HG03558 (cell line): ENCODE results near the gene FNDC3B.
A peak's percentile ranks its signal among the peaks of the same experiment; 100 is the strongest.

Experiments used
- ATAC-seq: cut with Tn5 transposase; IDR thresholded peaks from one replicate; pipeline ENCODE4 v1.9.1; 2021; ENCODE audit warnings: moderate number of reproducible peaks; ENCODE audit not compliant: unreplicated experiment; ENCODE audit errors: extremely low read depth

FNDC3B gene

DNA sequence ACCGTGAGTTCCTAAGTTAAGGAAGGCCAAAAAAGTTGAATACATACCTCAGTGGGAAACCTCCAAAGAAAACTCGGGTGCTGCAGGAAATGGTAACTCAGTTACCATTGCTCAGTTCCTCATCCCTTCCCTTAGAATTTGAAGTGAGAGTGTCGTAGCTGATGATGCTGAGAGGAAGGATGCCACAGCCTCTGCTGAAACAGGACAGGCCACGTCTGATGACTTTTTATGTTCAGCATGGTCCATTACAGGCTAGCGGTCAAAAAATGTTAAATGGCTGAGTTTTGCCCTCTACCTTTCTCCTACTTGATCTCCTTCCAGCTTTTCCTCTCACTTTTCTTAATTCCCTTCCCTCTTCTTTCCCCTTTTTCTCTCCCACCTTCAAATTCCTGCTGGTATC lies 273.3 kb downstream of the FNDC3B start:
- no peak for ATAC-seq

DNA sequence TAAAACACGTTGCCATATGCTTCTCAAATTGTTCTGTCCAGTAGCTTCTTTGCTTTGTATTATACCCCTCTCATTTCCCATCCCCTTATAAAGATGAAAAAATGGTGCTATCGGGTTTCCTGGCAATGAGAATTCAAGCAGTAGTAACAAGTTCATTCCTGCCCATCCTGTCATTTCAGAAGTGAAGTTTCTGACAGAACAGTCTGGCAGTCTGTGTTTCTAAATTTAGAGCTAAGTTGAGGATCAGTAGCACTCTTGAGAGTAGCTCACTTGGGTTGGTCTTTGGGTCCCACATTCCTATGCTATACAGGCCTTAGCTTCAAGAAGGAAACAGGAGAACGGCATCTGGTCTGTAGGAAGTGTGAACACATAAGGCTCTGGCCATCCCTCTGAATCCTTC lies 274.3 kb downstream of the FNDC3B start:
- ATAC-seq, result no peak

DNA sequence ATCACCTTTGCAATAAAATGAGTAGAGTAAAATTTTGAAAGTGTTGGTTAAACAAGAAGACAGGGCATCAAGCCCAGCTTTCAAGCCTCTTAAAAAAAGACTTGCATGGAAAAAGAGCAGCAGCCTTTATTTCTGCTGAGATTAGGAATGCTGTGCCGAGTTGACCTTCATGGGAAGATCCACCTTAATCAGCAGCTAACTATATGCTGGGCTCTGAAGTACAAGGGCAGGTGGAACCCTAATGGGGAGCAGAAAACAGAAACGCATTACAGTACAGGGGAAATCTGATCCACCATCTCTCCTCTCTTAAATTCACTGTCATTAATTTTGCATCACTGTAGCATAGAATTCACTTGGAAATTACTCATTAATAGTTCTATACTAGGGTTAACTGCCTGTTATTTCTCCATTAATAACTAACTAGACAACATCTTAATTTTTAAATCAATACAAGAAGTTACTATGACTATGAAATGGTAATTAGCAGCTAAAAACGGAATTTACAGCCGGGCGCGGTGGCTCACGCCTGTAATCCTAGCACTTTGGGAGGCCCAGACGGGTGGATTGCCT lies 275.3 kb downstream of the FNDC3B start:
- ATAC-seq, result no peak

DNA sequence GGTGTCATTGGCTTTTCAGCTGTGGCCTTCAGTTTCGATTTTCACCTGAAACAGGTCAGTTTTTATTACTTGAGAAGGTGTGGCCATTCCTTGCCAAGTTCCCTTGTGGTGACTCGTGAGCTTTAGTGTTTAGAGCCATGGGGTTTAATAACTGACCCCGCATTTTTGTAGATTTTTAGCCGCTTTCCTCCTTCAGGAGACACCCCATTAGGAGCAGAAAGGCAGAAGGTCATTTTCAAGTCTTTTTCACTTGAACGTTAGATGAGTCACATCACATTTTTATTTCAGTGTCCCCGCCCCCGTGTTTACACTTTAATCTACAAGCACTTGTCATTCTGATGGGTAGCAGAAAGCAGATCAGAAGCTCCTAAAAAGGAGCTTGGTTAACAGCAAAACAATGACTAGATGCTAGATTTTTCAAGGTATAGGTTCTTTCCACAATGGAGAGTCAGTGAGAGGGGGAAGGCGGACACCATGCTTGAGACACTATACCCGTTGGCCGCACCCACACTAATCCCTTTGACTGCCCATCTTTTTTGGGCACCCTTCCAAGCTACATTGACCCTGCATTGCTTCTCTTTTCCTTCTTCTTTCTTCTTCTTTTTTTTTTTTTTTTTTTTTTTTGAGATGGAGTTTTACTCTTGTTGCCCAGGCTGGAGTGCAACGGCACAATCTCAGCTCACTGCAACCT lies 276.2 kb downstream of the FNDC3B start:
- no peak for ATAC-seq

DNA sequence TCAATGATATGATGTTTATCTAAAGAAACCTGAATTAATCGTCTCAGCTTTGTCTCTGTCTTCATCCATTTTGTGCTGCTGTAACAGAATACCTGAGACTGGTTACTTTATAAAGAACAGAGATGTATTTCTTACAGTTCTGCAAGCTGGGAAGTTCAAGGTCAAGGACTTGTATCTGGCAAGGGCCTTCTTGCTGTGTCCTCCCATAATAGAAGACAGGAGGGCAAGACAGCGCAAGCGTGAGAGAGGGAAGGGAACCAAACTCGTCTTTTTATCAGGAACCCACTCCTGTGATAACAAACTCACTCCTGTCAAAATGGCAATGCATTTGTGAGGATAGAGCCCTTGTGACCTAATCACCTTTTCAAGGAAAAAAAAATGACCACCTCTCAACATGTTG lies 277.4 kb downstream of the FNDC3B start:
- no peak for ATAC-seq

DNA sequence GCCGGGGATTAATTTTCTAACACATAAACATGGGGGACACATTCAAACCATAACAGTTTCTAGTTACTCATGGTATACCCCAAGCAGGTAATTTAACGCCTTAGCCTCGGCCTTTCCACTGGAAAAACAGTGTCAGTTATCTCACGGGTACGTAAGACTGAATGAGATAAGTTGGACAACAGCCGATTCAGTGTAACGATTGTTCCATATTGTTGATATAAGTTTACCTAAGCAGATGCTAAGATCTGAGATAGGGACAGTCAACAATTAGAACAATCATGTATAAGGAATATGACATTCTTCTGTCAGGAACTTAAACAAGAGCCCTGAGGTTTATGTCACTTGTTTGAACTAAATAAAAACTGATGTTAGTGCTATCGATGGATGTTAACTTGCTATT lies 278.1 kb downstream of the FNDC3B start:
- ATAC-seq, result no peak

DNA sequence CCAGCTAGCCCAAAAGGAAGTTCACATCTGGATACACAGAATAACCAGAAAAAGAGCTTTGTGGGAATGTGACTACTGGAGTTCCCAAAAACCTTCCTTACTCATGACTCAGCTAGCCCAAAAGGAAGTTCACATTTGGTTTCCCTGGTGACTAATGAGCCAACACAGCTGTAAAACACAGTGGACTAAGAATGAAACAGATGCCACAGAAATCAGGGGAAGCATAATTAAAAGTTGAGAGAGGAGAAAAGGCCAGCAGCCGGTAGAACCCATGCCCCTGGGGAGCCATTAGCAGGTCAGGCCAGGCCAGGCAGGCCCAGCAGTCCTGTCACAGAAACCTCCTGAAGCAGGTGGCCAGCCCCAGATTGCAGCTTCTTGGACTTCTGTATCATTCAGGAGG lies 278.6 kb downstream of the FNDC3B start:
- peak; percentile 59 for ATAC-seq

DNA sequence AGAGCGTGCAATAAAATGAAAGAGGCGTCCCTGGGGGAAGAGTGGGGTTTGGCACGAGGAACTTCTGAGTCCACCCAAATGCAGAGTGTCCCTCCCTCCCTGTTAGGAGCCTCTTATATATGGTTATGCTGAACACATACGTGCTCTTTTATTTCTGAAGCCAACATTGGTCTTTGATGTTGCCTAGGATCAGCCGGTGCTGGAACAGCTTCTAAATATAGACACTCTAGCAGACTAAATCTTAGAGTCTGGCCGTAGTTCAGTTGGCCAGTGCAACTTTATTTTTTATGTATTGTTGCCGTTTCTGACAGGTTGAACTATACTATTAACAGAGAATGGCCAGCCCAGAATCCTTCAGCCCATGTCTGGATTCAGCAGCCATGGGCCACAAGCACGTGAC lies 280.2 kb downstream of the FNDC3B start:
- ATAC-seq, result no peak

DNA sequence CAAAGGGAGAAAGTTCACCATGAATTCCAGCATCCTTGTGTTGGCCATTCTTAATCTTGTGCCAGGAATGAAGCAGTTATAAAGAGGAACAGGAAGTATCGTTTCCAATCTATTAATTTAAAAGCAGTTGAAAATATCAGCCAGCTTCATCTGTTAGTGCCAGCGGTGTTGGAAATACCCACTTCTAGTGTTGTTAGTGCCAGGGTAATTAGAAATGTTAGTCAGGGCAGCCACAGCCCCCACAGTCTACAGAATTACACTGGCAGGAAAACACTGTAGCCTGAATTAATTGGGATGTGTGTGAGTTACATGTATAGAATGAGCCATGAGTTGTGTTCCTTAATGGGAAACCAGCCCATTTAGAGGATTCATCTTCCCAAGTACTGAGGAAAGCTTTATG lies 281.1 kb downstream of the FNDC3B start:
- no peak for ATAC-seq

DNA sequence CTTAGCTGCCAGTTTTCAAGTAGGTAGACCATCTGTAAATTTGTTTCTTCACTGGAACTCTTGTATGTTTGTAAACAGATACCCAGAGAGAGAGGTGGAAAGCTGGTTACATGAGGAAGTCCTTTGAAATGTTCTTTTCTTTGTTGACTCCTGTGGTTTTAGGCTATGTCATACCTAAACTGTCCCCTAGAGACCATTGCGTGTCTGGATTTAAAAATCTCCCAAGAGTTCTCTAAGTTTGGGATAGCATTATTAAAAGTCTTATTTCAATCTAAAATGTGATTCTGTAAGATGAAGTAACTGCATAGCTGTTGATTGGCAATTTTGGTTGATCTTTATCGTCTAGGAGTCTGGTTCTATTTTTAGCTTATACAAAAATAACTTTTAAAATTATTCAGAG lies 281.7 kb downstream of the FNDC3B start:
- no peak for ATAC-seq

DNA sequence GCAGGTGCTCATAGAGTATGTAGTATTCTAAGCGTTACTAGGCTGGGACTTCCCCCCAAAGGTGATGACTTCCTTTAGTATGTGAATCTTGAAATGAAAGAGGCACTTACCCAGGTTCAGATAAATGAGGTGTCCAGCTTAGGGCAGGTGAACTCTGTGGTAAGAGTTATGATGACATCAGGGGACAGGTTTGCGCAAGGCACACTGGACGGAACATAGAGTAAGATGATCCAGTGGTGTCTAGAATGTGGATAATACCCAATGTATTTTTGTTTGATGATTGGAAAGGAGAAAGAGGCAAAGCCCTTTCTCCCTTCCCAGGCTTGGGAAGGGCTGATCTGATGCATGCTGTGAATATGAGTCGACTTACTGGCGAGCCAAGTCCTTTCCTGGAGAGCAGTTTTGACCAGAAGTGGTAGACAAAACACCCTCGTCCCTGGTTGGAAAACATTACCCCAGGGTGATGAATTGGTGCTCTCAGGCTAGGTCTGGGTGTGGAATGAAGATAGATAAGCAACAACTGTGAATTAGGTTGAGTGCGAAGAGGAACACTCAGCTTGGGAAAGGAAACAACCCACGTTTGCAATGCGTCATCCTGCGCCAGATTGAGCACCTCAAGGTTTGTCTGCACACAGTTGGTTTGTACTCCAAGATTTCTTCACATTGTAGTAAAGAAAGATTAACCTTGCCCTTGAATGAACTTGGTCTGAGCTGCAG lies 284.7 kb downstream of the FNDC3B start:
- no peak for ATAC-seq

DNA sequence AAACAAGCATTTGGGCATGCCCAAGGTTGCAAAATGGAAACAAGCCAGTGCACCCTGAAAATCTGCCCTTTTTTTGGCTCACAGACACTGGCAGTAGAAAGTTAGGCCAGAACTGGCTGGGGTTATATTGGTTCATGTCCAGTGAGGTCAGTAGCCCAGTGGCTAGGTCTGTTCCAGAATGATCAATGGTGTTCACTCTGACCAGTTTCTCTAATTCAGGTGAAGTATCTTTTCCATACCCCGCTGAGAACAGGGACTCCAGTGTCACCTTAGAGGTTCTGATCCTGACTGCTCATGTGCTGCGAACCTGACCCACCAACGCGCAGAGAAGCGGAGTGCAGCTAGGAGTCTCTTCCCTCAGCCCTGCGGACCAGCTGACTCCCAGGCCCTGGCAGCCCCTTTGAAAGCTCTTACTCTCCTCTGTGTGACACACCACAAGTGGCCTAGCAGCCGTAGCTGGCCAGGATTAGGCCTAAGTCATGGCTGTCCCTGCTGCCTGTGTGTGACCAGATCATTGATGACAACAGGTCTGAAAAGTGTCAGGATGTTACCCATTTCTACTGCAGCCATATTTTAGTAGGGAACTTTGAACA lies 285.3 kb downstream of the FNDC3B start:
- ATAC-seq, result no peak

DNA sequence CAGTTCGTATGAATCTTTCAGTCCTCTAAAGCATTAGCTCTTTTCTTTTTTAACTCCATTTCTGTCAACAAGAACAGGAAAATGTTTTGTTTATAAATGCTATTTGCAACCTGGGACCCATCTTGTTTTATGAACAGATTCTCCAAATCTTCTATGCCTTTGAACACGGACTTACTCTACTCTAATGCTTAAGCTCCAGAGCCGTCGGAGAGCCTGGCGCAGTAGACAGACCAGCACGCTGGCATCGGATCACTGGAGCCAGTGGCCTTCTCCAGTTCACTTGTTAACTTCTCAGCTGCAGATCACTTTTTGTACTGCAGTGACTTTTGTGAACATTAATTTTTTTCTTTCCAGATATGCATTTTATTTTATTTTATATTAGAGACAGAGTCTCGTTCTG lies 286.1 kb downstream of the FNDC3B start:
- ATAC-seq, result no peak

DNA sequence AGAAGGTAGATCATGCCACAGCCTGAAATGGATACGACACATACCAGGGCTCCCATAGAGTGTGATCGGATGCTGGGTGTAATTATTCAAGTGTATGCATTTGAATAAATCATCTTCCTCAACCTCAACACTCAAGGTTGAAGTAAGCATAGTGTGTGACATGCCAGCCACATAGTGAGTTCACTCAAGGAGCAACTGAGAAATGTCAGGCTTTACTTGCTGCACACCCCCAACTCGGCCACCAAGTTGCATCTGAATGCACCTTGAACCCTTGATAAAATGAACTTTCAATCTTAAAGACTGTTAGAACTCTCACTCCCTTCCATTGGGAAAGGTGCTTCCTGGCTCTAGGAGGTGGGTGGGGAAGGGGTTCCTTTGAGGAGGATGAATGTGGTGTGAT lies 287.6 kb downstream of the FNDC3B start:
- ATAC-seq, result no peak

DNA sequence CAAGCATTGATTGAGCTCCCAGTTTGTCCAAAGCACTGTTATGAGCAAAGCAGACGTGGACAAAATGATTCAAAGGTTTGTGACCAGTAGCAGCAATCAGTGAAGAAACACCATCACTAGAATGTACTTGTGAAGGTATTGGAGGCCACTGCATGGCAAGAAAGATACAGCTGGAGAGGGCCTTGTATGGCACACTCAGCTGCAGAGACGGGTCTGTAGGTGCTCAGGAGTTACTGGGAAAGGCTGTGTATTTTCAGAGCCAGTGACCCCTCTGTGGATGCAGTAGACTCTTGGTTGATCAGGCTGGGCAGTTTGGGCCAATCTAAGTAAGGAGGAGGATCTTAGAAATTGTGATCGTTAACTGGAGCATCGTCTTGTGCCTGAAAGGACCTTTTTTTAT lies 288.9 kb downstream of the FNDC3B start:
- no peak for ATAC-seq

DNA sequence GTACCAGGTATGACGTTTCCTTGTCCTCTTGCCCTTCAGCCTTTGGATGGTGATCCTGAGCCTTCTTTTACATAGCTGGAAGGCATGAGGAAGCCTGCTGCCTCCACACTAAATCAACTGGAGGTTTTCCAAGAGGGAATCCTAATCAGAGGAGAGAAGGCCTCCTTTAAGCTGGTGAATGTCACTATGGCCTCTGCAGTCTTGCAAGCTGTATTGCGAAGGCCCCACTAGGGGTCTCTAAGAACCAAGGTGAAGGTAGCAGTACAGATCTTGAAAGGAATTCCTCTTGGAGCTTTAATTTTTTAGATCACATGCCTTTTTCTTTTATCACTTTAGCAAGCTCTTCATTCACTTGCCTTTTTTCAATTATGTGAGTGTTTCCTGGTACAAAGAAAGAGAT lies 289.7 kb downstream of the FNDC3B start:
- no peak for ATAC-seq

DNA sequence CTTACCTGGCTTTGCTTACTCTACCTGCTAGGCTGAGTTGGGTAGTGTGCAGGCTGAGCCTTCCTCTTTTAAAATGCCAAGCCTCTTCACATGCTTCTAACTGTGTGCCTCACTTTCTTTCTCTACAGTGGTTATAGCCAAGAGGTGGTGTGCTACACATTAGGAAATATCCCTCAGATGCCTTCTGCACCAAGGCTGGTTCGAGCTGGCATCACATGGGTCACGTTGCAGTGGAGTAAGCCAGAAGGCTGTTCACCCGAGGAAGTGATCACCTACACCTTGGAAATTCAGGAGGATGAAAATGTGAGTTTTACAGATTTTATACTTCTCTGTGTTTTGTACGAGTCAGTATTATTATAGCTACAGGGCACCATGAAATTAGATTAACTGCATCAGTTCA lies 291.0 kb downstream of the FNDC3B start:
- ATAC-seq, result no peak

DNA sequence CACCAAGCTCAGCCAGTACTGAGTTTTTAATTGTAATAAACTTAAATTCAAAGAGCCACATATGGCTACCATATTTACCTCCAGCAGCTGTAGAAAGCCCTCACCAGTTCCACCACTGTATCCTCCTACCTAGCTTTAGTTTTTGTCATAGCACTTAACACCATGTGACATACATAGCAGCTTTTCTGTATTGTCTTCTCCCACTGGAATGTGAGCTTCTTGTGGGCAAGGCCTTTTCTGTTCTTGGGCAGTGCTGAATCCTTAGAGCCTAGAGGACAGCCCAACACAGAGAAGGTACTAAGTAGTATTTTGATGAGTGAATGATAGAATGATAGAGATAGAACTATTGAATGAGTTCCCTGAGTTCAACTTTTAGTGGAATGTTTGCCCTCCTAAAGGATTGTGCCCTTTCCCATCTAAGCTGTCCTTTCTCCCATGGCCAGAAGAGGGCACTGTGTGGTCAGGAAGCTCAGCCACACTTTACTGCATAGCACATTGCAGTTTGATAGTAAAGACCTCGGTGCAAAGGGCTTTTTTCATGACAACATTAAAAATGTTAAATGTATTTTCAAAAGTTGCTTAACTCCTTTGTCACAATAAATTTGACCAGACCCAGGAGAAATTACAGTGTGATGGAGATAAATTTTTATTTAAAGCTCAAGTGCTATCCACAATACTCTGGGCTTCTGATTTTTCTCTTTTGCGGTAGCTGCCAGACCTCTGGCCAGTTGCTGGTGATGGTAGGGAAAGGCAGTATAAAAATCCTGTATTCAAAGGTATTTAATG lies 293.1 kb downstream of the FNDC3B start:
- no peak for ATAC-seq

DNA sequence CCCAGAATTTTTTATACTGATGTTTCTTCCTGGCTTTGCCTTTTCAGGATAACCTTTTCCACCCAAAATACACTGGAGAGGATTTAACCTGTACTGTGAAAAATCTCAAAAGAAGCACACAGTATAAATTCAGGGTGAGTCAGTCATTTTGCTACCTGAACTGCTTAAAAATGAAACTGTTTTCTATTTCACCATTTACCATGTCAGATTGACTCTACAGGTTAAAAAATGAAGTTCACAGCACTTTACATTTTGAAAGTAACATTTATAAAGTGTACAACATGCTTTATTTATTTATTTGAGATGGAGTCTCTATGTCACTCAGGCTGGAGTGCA lies 293.6 kb downstream of the FNDC3B start:
- ATAC-seq, result no peak

DNA sequence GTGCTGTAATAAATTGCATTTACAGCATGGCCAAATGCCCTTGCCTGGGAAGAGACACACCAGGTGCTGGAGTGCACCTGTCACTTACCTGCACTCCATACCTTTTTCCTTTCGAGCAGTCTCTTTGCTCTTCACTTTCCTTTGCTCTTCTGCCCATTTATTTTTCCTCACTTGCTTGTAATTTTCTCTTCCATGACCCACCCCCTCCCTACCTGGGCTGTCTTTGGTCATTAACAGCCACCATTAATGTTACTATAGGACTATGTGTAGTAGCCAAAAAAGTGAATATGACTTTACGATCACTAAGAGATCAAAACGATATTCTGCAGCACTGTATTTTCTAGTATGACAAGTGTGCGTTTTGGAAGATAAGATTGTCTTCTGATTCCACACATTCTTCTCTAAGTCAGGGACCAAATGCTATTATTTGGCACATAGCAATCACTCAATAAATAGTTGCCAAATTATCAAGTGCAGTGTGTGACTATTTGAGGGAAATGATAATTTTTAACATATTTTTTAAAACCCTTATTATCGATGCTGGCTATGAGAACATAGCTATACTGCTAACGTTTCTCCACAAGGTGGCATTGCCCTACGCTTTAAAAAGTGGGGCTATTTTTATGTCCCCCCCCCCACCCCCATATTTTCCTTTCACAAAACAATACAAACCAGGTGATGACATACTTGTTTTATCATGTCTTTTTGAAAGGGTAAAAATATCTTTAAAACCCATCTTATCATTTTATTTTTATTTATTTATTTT lies 294.5 kb downstream of the FNDC3B start:
- ATAC-seq, result no peak
